Measurements from ENCODE around the gene ABTB1. TPM values are rescaled to one million over a fixed set of nuclear protein-coding genes. Genes with fewer than 3 reads are reported as not detected.
A peak's percentile ranks its signal among the peaks of the same experiment; 100 is the strongest.

Gene ABTB1
- total RNA-seq, 1 experiment from 2014 or later: 6.9 TPM

- H3K9me3 ChIP-seq (ENCODE audit: control insufficient read depth, insufficient read depth, low read depth, low read length): no peaks in the 10 kb centered on the region
- TF ChIP-seq POLR2AphosphoS5 (IDR thresholded peaks at IDR 0.05; ENCODE audit: low read depth, low read length): no peak
- no peak for TF ChIP-seq SIN3A (IDR thresholded peaks at IDR 0.05; ENCODE audit: borderline replicate concordance, insufficient read depth, low read depth, low read length)
- no peak for TF ChIP-seq REST (IDR thresholded peaks at IDR 0.05; ENCODE audit: insufficient read depth in 1 of 2, low read depth in 2 of 2, low read length in 1 of 2)
- TF ChIP-seq TCF7L2 (IDR thresholded peaks at IDR 0.05; ENCODE audit: low read depth, low read length): no peak
- H3K27me3 ChIP-seq (ENCODE audit: control insufficient read depth, insufficient read depth, low read length): no peaks in the 10 kb centered on the region
- POLR2A ChIA-PET: no interaction called here
- no peak for ATAC-seq
- no peak overlapping the region for H3K4me3 ChIP-seq (ENCODE audit: low read depth in 2 of 2, low read length in 2 of 2)
- intact Hi-C loops (cut with micrococcal nuclease; ENCODE audit: unreplicated experiment) (loop anchor here (2.0 to 10.0 kb wide), 2 partner anchors 135 to 281 kb away; partner anchors contain the start of gene MGLL), in situ Hi-C loops (cut with HindIII; ENCODE audit: low pct_unique_long_range_greater_than_20kb, low sequenced_read_pairs) (no loop called here)
- no peaks in the 10 kb centered on the region for H3K4me1 ChIP-seq (ENCODE audit: control insufficient read depth, insufficient read depth, low read length)
- CTCF ChIA-PET: no interaction called here
- H3K36me3 ChIP-seq (ENCODE audit: control insufficient read depth, insufficient read depth, low read length): no peaks in the 10 kb centered on the region
- DNase-seq (ENCODE audit: low read depth, low spot score): no peak
- BruUV-seq (replicated peaks): no TSS peak
- no peak overlapping the region for H3K27ac ChIP-seq (ENCODE audit: low read length)
Measured at GRCh38 chr3:127690106-127690505, 17.4 kb downstream of the ABTB1 start.

GRCh38 chr3:127690823-127691452 lies 18.2 kb downstream of the ABTB1 start:
- Histone ChIP-seq H3K4me3 (ENCODE audit: low read depth in 2 of 2, low read length in 2 of 2) (no peak overlapping the region), H3K4me1 (ENCODE audit: control insufficient read depth, insufficient read depth, low read length) (no peaks in the 10 kb centered on the region), H3K36me3 (ENCODE audit: control insufficient read depth, insufficient read depth, low read length) (no peaks in the 10 kb centered on the region), H3K27me3 (ENCODE audit: control insufficient read depth, insufficient read depth, low read length) (no peaks in the 10 kb centered on the region), H3K27ac (ENCODE audit: low read length) (no peak overlapping the region), H3K9me3 (ENCODE audit: control insufficient read depth, insufficient read depth, low read depth, low read length) (no peaks in the 10 kb centered on the region)
- BruUV-seq (replicated peaks): no TSS peak
- ATAC-seq: peak; percentile 92
- intact Hi-C loops (cut with micrococcal nuclease; ENCODE audit: unreplicated experiment): loop anchor here (2.0 to 10.0 kb wide), 2 partner anchors 134 to 280 kb away; partner anchors contain the start of gene MGLL
- no peak for DNase-seq (ENCODE audit: low read depth, low spot score)
- TF ChIP-seq, protein P1, sequence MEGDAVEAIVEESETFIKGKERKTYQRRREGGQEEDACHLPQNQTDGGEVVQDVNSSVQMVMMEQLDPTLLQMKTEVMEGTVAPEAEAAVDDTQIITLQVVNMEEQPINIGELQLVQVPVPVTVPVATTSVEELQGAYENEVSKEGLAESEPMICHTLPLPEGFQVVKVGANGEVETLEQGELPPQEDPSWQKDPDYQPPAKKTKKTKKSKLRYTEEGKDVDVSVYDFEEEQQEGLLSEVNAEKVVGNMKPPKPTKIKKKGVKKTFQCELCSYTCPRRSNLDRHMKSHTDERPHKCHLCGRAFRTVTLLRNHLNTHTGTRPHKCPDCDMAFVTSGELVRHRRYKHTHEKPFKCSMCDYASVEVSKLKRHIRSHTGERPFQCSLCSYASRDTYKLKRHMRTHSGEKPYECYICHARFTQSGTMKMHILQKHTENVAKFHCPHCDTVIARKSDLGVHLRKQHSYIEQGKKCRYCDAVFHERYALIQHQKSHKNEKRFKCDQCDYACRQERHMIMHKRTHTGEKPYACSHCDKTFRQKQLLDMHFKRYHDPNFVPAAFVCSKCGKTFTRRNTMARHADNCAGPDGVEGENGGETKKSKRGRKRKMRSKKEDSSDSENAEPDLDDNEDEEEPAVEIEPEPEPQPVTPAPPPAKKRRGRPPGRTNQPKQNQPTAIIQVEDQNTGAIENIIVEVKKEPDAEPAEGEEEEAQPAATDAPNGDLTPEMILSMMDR (IDR thresholded peaks at IDR 0.05): peak; percentile 82
- TF ChIP-seq TCF7L2 (IDR thresholded peaks at IDR 0.05; ENCODE audit: low read depth, low read length): no peak
- ChIA-PET POLR2A (interaction anchor here (0.6 kb wide), 1 partner anchor 277 kb away, joined by 3 read pairs; no protein-coding TSS in a partner anchor), CTCF (interaction anchor here (0.5 to 2.0 kb wide), 4 partner anchors 49 to 306 kb away, joined by 3 to 8 read pairs (median 4); no protein-coding TSS in a partner anchor)
- in situ Hi-C loops (cut with HindIII; ENCODE audit: low pct_unique_long_range_greater_than_20kb, low sequenced_read_pairs): no loop called here

DNA sequence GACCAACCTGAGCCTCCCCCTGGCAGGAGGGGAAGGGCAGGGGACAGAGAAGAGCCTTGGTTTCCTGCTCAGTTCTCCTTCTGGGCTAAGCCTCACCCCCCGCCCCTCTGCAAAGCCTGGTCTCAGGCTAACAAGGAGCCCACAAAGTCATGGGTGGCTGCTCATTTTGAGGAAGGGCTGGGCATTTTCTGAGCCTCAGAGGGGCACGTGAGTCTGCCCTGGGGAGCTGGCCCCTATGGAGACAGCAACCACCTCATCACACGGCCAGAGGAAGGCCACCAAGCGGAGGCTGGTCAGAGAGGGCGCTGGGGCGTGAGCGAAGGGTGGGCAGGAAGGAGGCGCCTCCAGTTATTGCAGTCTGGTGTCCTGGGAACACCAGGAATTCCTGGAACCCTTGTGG lies 18.7 kb downstream of the ABTB1 start:
- no peak overlapping the region for H3K27ac ChIP-seq (ENCODE audit: low read length)
- BruUV-seq (replicated peaks): no TSS peak

More for the DNA sequence above, 18.7 kb downstream of the ABTB1 start:
- no peak overlapping the region for H3K4me3 ChIP-seq (ENCODE audit: low read depth in 2 of 2, low read length in 2 of 2)
- in situ Hi-C loops (cut with HindIII; ENCODE audit: low pct_unique_long_range_greater_than_20kb, low sequenced_read_pairs): no loop called here
- no peak for ATAC-seq
- H3K9me3 ChIP-seq (ENCODE audit: control insufficient read depth, insufficient read depth, low read depth, low read length): no peaks in the 10 kb centered on the region
- POLR2A ChIA-PET: interaction anchor here (0.6 kb wide), 1 partner anchor 277 kb away, joined by 3 read pairs; no protein-coding TSS in a partner anchor
- H3K36me3 ChIP-seq (ENCODE audit: control insufficient read depth, insufficient read depth, low read length): no peaks in the 10 kb centered on the region
- CTCF ChIA-PET: interaction anchor here (0.6 to 2.0 kb wide), 3 partner anchors 50 to 305 kb away, joined by 3 to 8 read pairs (median 4); no protein-coding TSS in a partner anchor
- H3K4me1 ChIP-seq (ENCODE audit: control insufficient read depth, insufficient read depth, low read length): no peaks in the 10 kb centered on the region
- TF ChIP-seq POLR2AphosphoS5 (IDR thresholded peaks at IDR 0.05; ENCODE audit: low read depth, low read length): no peak
- no peak for DNase-seq (ENCODE audit: low read depth, low spot score)
- intact Hi-C loops (cut with micrococcal nuclease; ENCODE audit: unreplicated experiment): loop anchor here (2.0 to 10.0 kb wide), 2 partner anchors 133 to 279 kb away; partner anchors contain the start of gene MGLL
- H3K27me3 ChIP-seq (ENCODE audit: control insufficient read depth, insufficient read depth, low read length): no peaks in the 10 kb centered on the region

Measured in Panc1 (cell line).